GM12872 (cell line): ENCODE data around the gene UNC13D.

Experiments used
- TF ChIP-seq, protein P1 (sequence below): IDR thresholded peaks from 3 replicates; pipeline ENCODE4 v1.5.1; 2011; ENCODE audit warnings: low read depth, mild to moderate bottlenecking, low read length, moderate library complexity; ENCODE audit not compliant: insufficient read depth

Gene UNC13D

DNA sequence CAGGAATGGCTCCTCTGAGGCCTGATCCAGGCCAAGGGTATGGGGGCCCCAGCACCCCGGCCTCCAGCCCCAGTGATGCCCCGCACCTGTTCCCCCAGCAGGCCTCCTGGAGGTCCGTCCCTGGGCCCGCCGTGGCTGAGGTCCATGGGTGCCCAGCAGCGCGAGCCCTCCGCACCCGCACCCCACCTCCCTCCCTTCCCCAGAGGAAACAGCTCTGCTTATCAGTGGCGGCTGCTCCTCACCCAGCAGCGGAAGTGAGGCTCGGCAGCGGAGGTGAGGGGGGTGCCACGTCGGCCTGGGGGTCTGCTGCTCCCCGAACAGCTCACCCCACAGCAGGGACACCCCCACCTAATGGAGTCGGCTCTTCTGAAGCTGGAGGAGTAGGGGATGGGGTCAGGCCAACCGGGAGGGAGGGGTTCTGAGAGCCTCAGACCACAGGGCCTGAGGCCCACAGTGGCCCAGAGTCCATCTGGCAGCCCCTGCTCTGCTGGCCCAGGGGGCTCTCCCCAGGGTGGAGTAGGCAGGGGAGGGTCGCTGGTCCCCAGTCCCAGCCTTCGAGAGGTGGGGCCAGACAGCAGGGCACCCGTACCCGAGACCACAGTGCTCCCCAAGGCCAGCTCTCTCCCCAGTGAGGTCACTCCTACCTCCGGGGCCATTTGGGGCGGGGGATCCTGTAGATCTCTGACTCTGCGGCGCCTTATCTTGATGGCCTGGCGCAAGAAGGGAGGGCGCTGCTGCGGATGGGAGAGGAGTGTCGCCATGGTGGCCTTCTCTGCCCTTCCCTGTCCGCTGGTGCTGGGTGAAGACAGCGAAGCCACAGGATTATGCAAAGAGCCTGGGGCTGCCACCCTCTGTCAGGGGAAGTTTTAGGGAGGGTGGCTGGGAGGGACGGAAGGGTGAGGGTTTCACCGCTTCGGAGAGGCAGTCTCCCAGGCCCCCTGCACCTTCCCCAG lies at the start of gene UNC13D:
UNC13D (minus strand) TSS at position 828 of the 953 bp plus-strand sequence; CDS start at position 761, 67 bp downstream.
- TF ChIP-seq, protein P1, sequence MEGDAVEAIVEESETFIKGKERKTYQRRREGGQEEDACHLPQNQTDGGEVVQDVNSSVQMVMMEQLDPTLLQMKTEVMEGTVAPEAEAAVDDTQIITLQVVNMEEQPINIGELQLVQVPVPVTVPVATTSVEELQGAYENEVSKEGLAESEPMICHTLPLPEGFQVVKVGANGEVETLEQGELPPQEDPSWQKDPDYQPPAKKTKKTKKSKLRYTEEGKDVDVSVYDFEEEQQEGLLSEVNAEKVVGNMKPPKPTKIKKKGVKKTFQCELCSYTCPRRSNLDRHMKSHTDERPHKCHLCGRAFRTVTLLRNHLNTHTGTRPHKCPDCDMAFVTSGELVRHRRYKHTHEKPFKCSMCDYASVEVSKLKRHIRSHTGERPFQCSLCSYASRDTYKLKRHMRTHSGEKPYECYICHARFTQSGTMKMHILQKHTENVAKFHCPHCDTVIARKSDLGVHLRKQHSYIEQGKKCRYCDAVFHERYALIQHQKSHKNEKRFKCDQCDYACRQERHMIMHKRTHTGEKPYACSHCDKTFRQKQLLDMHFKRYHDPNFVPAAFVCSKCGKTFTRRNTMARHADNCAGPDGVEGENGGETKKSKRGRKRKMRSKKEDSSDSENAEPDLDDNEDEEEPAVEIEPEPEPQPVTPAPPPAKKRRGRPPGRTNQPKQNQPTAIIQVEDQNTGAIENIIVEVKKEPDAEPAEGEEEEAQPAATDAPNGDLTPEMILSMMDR, result no peak

DNA sequence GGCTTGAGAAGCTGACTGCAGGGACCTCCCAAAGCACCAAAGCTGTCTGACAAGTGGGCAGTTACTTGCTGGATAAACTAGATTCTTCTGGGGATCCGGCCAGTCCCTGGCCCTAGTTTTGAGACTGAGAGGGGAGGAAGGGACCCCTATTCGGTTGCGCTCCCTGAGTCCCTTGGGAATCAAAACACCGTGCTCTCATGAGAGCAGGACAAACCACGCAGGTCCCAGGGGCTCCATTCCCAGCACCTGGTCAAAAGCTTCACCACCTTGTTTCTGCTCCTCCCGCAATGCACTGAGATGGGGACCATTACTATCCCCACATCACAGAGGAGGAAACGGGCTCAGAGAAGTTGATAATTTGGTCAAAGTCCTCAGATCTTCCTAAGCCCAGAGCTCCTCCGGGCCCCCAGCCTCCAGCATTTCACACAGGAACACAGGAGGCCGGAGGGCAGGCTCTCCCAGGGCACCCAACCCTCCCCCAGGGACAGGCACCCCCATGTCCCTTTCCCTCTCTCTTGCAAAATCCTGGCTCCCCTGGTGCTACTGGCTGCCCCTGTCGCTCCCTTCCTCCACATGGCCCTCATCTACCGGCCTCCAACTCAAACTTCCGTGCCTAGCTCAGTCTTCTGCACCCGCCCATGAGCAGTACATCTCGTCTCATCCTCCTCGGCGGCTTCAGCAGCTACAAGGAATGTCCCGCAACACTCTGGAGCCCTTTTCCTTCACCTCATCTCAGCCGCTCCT lies 49.3 kb upstream of the UNC13D start:
- TF ChIP-seq, protein P1, result no peak

DNA sequence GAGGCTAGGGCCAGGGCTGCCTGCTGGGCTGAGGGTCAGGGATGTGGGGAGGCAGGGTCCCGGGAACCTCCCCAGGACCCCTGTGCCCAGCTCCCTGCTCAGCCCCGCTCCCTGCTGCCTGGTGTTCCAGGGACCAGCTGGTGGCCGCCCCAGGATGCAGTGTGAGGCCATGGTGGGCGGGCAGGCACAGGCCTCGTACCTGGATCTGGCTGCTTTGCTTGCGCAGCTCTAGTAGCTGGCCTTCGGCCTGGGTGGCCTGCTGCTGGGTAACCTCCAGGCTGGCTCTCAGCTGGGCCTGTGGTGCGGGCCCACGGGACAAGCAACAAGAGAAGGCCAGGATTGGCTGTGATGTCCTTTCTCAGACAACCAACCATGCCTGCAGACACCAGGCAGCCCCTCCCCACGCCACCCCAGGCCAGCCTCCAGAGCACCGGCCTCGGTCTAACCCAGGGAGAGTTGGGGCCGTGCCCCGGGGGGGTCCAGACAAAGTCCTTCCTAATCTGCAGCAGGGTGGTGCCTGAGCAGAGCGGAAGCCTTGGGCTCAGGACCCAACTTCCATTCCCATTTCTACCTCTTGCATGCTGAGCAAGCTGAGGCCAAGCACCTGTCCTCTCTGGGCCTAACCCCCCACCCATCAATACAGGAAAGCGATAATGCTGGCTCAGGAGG lies 48.5 kb upstream of the UNC13D start:
- TF ChIP-seq, protein P1, result no peak

DNA sequence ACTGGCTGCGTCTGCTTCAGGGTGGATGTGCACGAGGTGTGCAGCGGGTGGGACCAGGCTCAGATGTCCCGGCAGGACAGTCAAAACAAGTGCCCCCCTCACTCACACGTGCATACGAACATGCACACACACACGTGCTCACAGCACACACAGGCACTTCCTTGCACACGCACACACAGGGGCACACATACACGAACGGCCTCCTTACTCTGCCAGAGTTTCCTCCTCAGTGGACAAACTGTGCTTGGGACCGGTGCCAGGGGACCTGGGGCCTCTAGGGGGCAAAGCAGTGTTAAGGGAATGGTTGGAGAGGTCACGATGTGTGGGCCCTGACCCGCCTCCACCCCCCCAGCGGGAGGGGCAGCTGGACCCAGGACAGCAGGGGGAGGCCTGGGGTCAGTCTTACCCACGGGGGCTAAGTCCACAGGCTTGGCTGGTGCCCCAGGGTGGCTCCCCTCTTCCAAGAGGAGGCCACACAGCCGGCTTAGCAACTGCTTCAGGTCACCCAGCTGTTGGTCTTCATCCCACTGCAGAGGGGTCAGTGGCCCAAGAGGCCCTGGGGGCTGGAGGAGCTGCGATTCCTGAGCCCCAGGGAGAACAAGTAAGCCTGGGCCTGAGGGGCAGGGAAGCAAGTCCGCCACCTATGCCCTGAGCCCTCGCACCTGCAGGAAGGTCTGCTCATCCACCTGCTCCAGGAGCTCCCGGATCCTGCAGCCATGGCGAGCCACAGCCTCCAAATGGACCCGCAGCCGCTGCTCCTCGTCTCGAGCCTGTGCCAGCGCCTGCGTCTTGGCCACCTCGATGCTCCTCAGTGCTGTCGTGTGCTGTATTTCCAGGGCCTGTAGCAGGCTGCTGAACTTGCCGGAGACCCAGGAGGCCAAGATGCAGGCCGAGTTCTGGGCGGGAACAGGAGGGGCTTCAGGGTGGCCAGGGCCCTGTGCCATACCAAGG lies 47.7 kb upstream of the UNC13D start:
- TF ChIP-seq, protein P1, result no peak

DNA sequence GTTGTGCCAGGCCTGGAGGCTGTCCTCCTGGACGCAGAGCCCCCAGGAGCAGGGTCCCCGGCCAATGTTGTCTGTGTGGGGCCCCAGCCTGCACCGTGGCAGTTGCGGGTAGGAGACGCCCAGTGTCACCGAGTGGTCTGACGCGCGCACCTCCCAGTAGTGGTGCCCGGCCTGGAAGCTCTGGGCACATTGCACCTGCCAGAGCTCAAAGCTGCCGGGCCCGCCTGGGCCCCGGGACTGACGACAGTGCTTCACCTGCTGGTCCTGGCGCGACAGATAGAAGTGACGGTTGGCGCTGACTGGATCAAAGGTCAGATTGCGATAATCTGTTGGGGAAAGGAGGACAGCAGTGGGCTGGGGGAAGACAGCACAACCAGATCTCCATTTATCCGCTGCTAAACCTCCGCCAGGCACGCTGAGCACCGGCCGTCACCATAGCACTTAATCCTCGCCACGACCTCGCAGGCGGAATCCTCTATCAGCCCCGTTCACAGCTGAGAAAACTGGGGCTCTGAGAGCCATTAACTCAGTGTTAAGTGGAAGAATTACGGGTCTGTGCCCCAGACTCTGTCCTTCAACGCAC lies 46.9 kb upstream of the UNC13D start:
- TF ChIP-seq, protein P1, result no peak

DNA sequence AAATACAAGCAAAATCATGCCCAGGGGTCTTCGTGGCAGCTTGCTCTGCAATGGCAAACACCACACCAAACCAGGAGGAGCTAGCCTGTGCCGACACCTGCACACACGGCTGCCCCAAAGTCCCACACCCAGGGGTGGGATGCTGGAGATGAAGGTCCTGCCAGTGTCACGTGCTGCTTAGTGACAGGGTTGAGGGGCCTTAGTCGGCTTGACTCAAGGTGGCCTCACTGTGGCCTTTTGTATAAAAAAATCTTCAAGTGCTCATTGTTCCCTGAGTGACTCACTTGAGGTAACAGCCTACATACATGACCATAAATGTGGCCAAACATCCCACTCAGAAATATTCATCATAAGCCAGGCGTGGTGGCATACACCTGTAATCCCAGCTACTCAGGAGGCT lies 45.2 kb upstream of the UNC13D start:
- TF ChIP-seq, protein P1, result 0 out of 3 replicates have a peak, but pooled peaks have one; percentile 4
